ENCODE data around the gene TSC22D2. TPM values are rescaled to one million over a fixed set of nuclear protein-coding genes. Genes with fewer than 3 reads are reported as not detected.

Gene TSC22D2
- total RNA-seq, 1 experiment from 2014 or later, result 26.5 TPM

- Histone ChIP-seq H4K8ac (replicated peaks; ENCODE audit: insufficient read length, low read depth, low read length) (no peak overlapping the region), H3K4me2 (ENCODE audit: insufficient read depth, insufficient read length, low read length) (no peak overlapping the region), H2BK20ac (ENCODE audit: low read depth, low read length, poor library complexity, severe bottlenecking) (no peak overlapping the region), H4K91ac (ENCODE audit: insufficient read length, low read depth, low read length) (no peak overlapping the region), H3K79me1 (ENCODE audit: insufficient read depth, low read depth, low read length, poor library complexity, severe bottlenecking) (no peaks in the 10 kb centered on the region), H4K5ac (ENCODE audit: insufficient read length, low read depth, low read length) (no peak overlapping the region), H2BK15ac (ENCODE audit: low read depth, low read length) (no peak overlapping the region), H3K23ac (ENCODE audit: insufficient read length, low read depth, low read length) (no peak overlapping the region), H3K56ac (ENCODE audit: insufficient read length, low read depth, low read length) (no peak overlapping the region), H3K79me2 (ENCODE audit: insufficient read depth, low read length) (no peaks in the 10 kb centered on the region), H3K23me2 (ENCODE audit: insufficient read length, low read depth, low read length, poor library complexity, severe bottlenecking) (no peaks in the 10 kb centered on the region), H3K4me1 (ENCODE audit: insufficient read depth, low read length) (no peaks in the 10 kb centered on the region), H2AK5ac (ENCODE audit: insufficient read length, low read length) (no peak overlapping the region), H3K27me3 (ENCODE audit: insufficient read depth, low read length) (no peaks in the 10 kb centered on the region), H4K20me1 (ENCODE audit: control insufficient read depth, insufficient read depth, insufficient read length) (no peaks in the 10 kb centered on the region), H3T11ph (ENCODE audit: low read length) (no peak overlapping the region), H2AFZ (ENCODE audit: low read length) (no peak overlapping the region), H3K18ac (ENCODE audit: insufficient read length, low read depth, low read length) (no peak overlapping the region), H3K9ac (ENCODE audit: extremely low read depth, insufficient read length, low read length) (no peak overlapping the region), H3K4ac (ENCODE audit: low read depth, low read length) (no peak overlapping the region), H2BK120ac (ENCODE audit: low read depth, low read length, poor library complexity, severe bottlenecking) (no peak overlapping the region), H3K14ac (ENCODE audit: insufficient read depth, low read length) (no peak overlapping the region), H3K27ac (ENCODE audit: insufficient read length, low read depth, low read length) (no peak overlapping the region), H2BK12ac (ENCODE audit: insufficient read length, low read depth, low read length) (no peak overlapping the region), H3K9me3 (ENCODE audit: control insufficient read depth, low read depth, low read length) (no peaks in the 10 kb centered on the region), H2BK5ac (ENCODE audit: insufficient read length, low read length) (no peak overlapping the region)
- Mint-ChIP-seq H3K36me3 (ENCODE audit: insufficient read depth in 1 of 3, low read depth in 3 of 3) (peaks cover 5 to 25% (median 24%) of the 10 kb centered on the region in 3 experiments; a peak in 6 of 7 replicates), H3K27me3 (ENCODE audit: low read depth) (no peaks in the 10 kb centered on the region), H3K27ac (no peak overlapping the region), H3K9me3 (no peaks in the 10 kb centered on the region), H3K4me3 (no peak overlapping the region), H3K4me1 (peaks cover 5 to 7% of the 10 kb centered on the region in 2 experiments)
- no peak for DNase-seq
- WGBS (ENCODE audit: extremely low coverage, insufficient read length, low lambda C conversion rate), result no CpG with 5 or more reads among the region's 1 CpG
- no peak for TF ChIP-seq CTCF (conservative IDR thresholded peaks at IDR 0.05)
Measured at GRCh38 chr3:150455341-150455740, 47.2 kb downstream of the TSC22D2 start.

Data from H9 (cell line).